KMS-11 (cell line): Measurements from ENCODE around the gene CKMT2.

Experiments used
- H2AFZ ChIP-seq: fragments of 200-600 bp; sonication (generic); 2 replicates; pipeline ENCODE4 v1.6.1; 2016; ENCODE audit warnings: antibody characterized with exemption, mixed run types, low read depth
- H3K27ac ChIP-seq: fragments of 200-600 bp; sonication (generic); 2 replicates; pipeline ENCODE4 v1.6.1; 2016; ENCODE audit warnings: mild to moderate bottlenecking, mixed run types
- H3K27me3 ChIP-seq: fragments of 200-600 bp; sonication (generic); 2 replicates; pipeline ENCODE4 v1.6.1; 2017; ENCODE audit warnings: mild to moderate bottlenecking, low read depth, mixed run types, moderate library complexity; ENCODE audit not compliant: insufficient read depth
- H3K36me3 ChIP-seq: fragments of 200-600 bp; sonication (generic); 2 replicates; pipeline ENCODE4 v1.6.1; 2017; ENCODE audit warnings: mild to moderate bottlenecking, mixed run types; ENCODE audit not compliant: insufficient read depth
- H3K4me1 ChIP-seq: fragments of 200-600 bp; sonication (generic); 2 replicates; pipeline ENCODE4 v1.6.1; 2016; ENCODE audit warnings: mild to moderate bottlenecking, low read depth, mixed run types; ENCODE audit not compliant: poor library complexity, severe bottlenecking
- H3K4me2 ChIP-seq: fragments of 200-600 bp; sonication (generic); 2 replicates; pipeline ENCODE4 v1.7.0; 2016; ENCODE audit warnings: mild to moderate bottlenecking, mixed run types
- H3K4me3 ChIP-seq: fragments of 200-600 bp; sonication (generic); IDR thresholded peaks from 2 replicates; pipeline ENCODE4 v1.6.1; 2017; ENCODE audit warnings: low read depth, low read length, mixed read lengths; ENCODE audit not compliant: insufficient read depth
- H3K79me2 ChIP-seq: fragments of 200-600 bp; sonication (generic); 2 replicates; pipeline ENCODE4 v1.6.1; 2016; ENCODE audit warnings: low read depth, mixed run types; ENCODE audit not compliant: insufficient read depth
- H3K9ac ChIP-seq: fragments of 200-600 bp; sonication (generic); 2 replicates; pipeline ENCODE4 v1.6.1; 2016; ENCODE audit warnings: mild to moderate bottlenecking, mixed run types
- H4K20me1 ChIP-seq: fragments of 200-600 bp; sonication (generic); 2 replicates; pipeline ENCODE4 v1.6.1; 2016; ENCODE audit warnings: mild to moderate bottlenecking, mixed run types; ENCODE audit not compliant: insufficient read depth
- CTCF ChIP-seq: fragments of 200-600 bp; sonication (generic); conservative IDR thresholded peaks from 2 replicates; pipeline ENCODE4 v1.6.1; 2017; ENCODE audit warnings: low read depth, mild to moderate bottlenecking, antibody characterized with exemption, low read length, moderate library complexity, mixed read lengths

CKMT2 gene

GRCh38 chr5:81238460-81238859, 5.3 kb downstream of the CKMT2 start:
- H2AFZ ChIP-seq: no peak overlapping the region
- no peaks in the 10 kb centered on the region for H3K27me3 ChIP-seq
- no peaks in the 10 kb centered on the region for H4K20me1 ChIP-seq
- H3K4me3 ChIP-seq: no peak overlapping the region
- no peak overlapping the region for H3K4me2 ChIP-seq
- no peak overlapping the region for H3K27ac ChIP-seq
- H3K36me3 ChIP-seq: no peaks in the 10 kb centered on the region
- no peak overlapping the region for H3K9ac ChIP-seq
- no peaks in the 10 kb centered on the region for H3K4me1 ChIP-seq
- H3K79me2 ChIP-seq: no peaks in the 10 kb centered on the region
- TF ChIP-seq CTCF: no peak

- no peaks in the 10 kb centered on the region for H3K27me3 ChIP-seq
- H3K79me2 ChIP-seq: no peaks in the 10 kb centered on the region
- no peak for TF ChIP-seq CTCF
- no peak overlapping the region for H3K4me3 ChIP-seq
- H3K27ac ChIP-seq: no peak overlapping the region
- no peak overlapping the region for H3K4me2 ChIP-seq
- no peaks in the 10 kb centered on the region for H3K36me3 ChIP-seq
- no peak overlapping the region for H3K9ac ChIP-seq
- no peak overlapping the region for H2AFZ ChIP-seq
- no peaks in the 10 kb centered on the region for H3K4me1 ChIP-seq
- no peaks in the 10 kb centered on the region for H4K20me1 ChIP-seq
These were observed 6.5 kb downstream of the CKMT2 start for GRCh38 chr5:81239613-81240012.

GRCh38 chr5:81241001-81241400, 7.9 kb downstream of the CKMT2 start:
- Histone ChIP-seq H3K27me3 (no peaks in the 10 kb centered on the region), H2AFZ (no peak overlapping the region), H4K20me1 (no peaks in the 10 kb centered on the region), H3K27ac (no peak overlapping the region), H3K36me3 (no peaks in the 10 kb centered on the region), H3K9ac (no peak overlapping the region), H3K4me2 (no peak overlapping the region), H3K4me1 (no peaks in the 10 kb centered on the region), H3K79me2 (no peaks in the 10 kb centered on the region), H3K4me3 (no peak overlapping the region)
- no peak for TF ChIP-seq CTCF

GRCh38 chr5:81241961-81242648, 9.0 kb downstream of the CKMT2 start:
- H3K36me3 ChIP-seq: no peaks in the 10 kb centered on the region
- no peak overlapping the region for H3K9ac ChIP-seq
- H4K20me1 ChIP-seq: no peaks in the 10 kb centered on the region
- H3K79me2 ChIP-seq: no peaks in the 10 kb centered on the region
- H3K27ac ChIP-seq: no peak overlapping the region
- H2AFZ ChIP-seq: no peak overlapping the region
- no peak overlapping the region for H3K4me3 ChIP-seq
- no peak overlapping the region for H3K4me2 ChIP-seq
- TF ChIP-seq CTCF: no peak
- no peaks in the 10 kb centered on the region for H3K4me1 ChIP-seq
- H3K27me3 ChIP-seq: no peaks in the 10 kb centered on the region
